T-helper 17 cell (primary cell): Measurements from ENCODE around the gene MCF2L2. TPM values are rescaled to one million over a fixed set of nuclear protein-coding genes. Genes with fewer than 3 reads are reported as not detected.

Source experiments
- ATAC-seq: fragments of 150-1000 bp; cut with Tn5 transposase; 2 replicates; pipeline ENCODE4 v1.10.0; 2021; ENCODE audit warnings: mild to moderate bottlenecking, moderate library complexity
- DNase-seq, 3 donors: peaks; one replicate each; pipeline versions ENCODE4 v3.0.0 to v3.0.0-alpha.2; 2020 to 2021
- H3K9me3 ChIP-seq: one replicate; pipeline ENCODE4 v1.7.0; 2013; ENCODE audit warnings: low read length, mild to moderate bottlenecking; ENCODE audit not compliant: control insufficient read depth, poor library complexity, severe bottlenecking
- H3K27ac Mint-ChIP-seq: one replicate; pipeline ENCODE4 v1.8.0; 2022; ENCODE audit warnings: mild to moderate bottlenecking, moderate library complexity, mixed read lengths
- H3K27me3 Mint-ChIP-seq: one replicate; pipeline ENCODE4 v1.8.0; 2022; ENCODE audit warnings: mixed read lengths
- H3K36me3 Mint-ChIP-seq: one replicate; pipeline ENCODE4 v1.8.0; 2022; ENCODE audit warnings: low read depth, mixed read lengths
- H3K4me1 Mint-ChIP-seq: one replicate; pipeline ENCODE4 v1.8.0; 2022; ENCODE audit warnings: mild to moderate bottlenecking, mixed read lengths
- H3K4me3 Mint-ChIP-seq: one replicate; pipeline ENCODE4 v1.8.0; 2022; ENCODE audit warnings: mild to moderate bottlenecking, moderate library complexity, mixed read lengths
- total RNA-seq, 4 donors: library from RNA in 2 of 4; stranded (reverse) in 2 of 4; gene quantifications; one replicate each; pipeline ENCODE4 v1.2.3 and lab custom pipeline; 2022 to 2026

MCF2L2 gene
- total RNA-seq, 2 donors from 2014 or later: 25.7 to 27.2 TPM

DNA sequence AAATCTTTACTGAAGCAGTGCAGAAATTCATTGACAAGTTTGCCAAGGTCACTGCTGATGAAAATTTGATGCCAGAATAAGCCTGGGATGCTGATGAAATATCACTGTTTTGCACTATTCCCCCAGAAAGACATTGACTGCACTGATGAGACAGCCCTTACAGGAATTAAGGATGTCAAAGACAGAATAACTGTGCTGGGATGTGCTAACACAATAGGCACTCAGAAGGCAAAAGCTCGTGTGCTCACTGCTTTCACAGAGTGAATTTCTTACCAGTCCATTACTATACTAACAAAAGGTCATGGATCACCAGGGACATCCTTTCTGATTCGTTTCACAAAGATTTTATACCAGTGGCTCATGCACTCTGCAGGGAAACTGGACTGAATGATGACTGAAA is 69.4 kb downstream of the MCF2L2 start:
- no peak for ATAC-seq
- H3K27me3 Mint-ChIP-seq: no peaks in the 10 kb centered on the region

DNA sequence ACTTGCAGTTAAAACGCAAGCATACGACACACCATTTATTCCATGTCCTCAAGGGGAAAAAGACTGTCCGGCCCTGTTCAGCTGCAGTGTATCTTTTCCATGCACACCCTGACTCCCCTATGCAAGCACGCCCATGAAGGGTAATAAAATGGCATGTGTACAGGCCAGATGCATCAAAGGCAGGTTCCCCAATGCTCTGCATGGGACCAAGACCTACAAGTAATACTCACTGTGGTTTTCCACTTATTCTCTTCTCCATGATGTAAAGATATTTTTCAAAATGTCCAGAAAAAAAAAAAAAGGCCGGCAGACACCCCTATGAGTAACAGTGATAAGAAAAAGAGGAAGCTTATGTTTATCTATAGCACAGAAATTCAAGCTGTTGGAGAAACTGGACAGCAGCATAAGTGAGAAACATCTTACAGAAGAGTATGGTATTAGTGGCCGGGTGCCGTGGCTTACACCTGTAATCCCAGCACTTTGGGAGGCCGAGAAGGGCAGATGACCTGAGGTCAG is 70.8 kb downstream of the MCF2L2 start:
- no peak overlapping the region for H3K4me3 Mint-ChIP-seq
- DNase-seq (no peak), ATAC-seq (no peak)
- H3K36me3 Mint-ChIP-seq: peaks cover 14% of the 10 kb centered on the region
- H3K4me1 Mint-ChIP-seq: peaks cover 9% of the 10 kb centered on the region
- no peaks in the 10 kb centered on the region for H3K27me3 Mint-ChIP-seq
- no peak overlapping the region for H3K27ac Mint-ChIP-seq
- no peaks in the 10 kb centered on the region for H3K9me3 ChIP-seq

More for the DNA sequence above, 69.4 kb downstream of the MCF2L2 start:
- no peaks in the 10 kb centered on the region for H3K9me3 ChIP-seq
- DNase-seq: no peak
- Mint-ChIP-seq H3K27ac (no peak overlapping the region), H3K4me3 (no peak overlapping the region), H3K36me3 (peaks cover 14% of the 10 kb centered on the region), H3K4me1 (peaks cover 12% of the 10 kb centered on the region)

DNA sequence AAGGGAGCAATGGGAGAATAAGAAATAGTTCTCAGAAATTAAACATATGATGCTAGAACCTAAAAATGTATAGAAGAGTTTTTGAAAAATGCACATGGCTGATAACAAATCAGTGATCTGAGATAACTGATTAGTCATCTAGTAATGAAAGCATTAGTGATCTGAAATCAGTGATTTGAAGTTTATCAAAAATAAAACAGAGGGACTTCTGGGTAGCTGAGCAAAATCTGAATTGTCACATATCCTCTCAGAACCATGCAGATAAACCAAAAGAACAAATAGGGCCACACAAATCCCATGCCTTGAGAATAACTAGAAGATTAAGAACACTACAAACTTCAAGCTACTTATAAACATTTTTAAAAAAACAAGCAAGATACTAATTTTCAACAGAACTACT is 71.5 kb downstream of the MCF2L2 start:
- no peaks in the 10 kb centered on the region for H3K9me3 ChIP-seq
- H3K27me3 Mint-ChIP-seq: no peaks in the 10 kb centered on the region
- ATAC-seq: no peak
- peaks cover 10% of the 10 kb centered on the region for H3K36me3 Mint-ChIP-seq
- no peak overlapping the region for H3K27ac Mint-ChIP-seq
- no peak for DNase-seq
- H3K4me3 Mint-ChIP-seq: no peak overlapping the region
- peaks cover 10% of the 10 kb centered on the region for H3K4me1 Mint-ChIP-seq

DNA sequence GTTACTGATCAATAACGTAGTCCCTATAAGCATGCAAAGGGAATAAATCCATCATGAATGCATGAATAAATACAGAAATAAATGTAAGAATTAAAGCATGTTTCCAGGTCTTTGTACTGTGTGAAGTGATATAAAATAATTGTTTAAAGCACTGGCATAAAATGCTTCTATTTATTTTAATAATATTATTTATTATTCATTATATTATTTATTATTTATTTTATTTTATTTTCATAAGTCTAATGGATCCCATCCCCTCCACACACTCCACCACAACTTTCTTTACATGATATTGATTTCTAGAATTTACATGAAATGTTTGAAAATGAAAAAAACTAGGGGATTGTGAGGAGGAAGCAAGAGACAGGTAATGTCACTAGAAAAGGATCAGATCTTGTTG is 73.5 kb downstream of the MCF2L2 start:
- Mint-ChIP-seq H3K4me3 (no peak overlapping the region), H3K27me3 (no peaks in the 10 kb centered on the region), H3K4me1 (peaks cover 12% of the 10 kb centered on the region), H3K27ac (no peak overlapping the region), H3K36me3 (peaks cover 10% of the 10 kb centered on the region)
- H3K9me3 ChIP-seq: no peaks in the 10 kb centered on the region
- ATAC-seq (no peak), DNase-seq (no peak)

DNA sequence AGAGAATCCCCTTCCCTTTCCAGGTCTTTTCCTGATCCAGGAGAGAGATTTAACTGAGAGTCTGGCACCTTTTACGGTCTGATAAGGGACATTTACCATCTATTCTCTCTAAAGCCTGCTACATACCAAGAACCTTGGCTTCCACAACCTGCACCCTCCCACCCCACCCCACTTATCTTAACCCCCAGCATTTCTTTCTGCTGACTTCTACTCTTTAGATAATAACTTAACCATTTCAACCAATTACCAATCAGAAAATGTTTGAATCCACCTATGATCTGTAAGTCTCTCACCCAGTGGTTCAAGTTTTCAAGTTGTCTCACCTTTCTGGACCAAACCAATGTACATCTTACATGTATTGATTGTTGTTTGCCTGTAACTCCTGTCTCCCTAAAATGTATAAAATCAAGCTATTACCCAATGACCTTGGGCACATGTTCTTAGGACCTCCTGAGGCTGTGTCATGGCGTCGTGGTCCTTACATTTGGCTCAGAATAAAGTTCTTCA is 74.0 kb downstream of the MCF2L2 start:
- no peaks in the 10 kb centered on the region for H3K9me3 ChIP-seq
- ATAC-seq: no peak
- Mint-ChIP-seq H3K27me3 (no peaks in the 10 kb centered on the region), H3K36me3 (peaks cover 10% of the 10 kb centered on the region), H3K4me3 (no peak overlapping the region), H3K4me1 (peaks cover 16% of the 10 kb centered on the region), H3K27ac (no peak overlapping the region)
- no peak for DNase-seq

DNA sequence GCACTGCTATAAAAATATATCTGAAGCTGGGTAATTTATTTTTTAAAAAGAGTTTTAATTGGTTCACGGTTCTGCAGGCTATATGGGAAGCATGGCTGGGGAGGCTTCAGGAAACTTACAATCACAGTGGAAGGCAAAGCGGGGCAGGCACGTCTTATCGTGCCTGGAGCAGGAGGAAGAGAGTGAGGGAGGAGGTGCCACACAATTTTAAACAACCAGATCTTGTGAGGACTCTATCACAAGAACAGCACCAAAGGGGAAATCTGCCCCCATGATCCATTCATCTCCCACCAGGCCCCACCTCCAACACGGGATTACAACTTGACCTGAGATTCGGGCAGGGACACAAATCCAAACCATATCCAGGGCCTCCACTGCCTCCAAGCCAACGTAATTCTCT is 75.0 kb downstream of the MCF2L2 start:
- H3K9me3 ChIP-seq: no peaks in the 10 kb centered on the region
- Mint-ChIP-seq H3K4me1 (peaks cover 21% of the 10 kb centered on the region), H3K4me3 (no peak overlapping the region), H3K27ac (no peak overlapping the region), H3K27me3 (no peaks in the 10 kb centered on the region), H3K36me3 (peaks cover 13% of the 10 kb centered on the region)
- DNase-seq (no peak), ATAC-seq (no peak)

DNA sequence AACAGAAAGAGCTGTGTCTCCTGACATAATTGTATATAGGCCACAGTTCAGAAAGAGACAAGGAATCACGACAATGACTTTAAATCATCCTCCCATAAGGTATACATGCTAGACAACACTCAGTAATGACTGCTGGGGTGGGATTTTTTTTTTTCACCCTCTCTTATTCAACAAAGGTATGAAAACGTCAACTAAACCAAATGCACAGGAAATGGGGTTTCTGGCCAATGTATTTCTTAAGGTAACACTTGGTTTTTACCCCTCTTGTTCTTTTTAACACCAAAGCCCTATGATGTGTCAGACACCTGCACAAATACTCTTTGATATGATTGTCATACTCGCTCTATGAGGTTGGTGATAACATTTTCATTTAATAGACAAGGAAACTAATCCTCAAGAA is 78.3 kb downstream of the MCF2L2 start:
- H3K9me3 ChIP-seq: no peaks in the 10 kb centered on the region
- Mint-ChIP-seq H3K27ac (peak overlapping the region; percentile 77), H3K4me1 (peaks cover 21% of the 10 kb centered on the region), H3K36me3 (peaks cover 8% of the 10 kb centered on the region), H3K27me3 (no peaks in the 10 kb centered on the region), H3K4me3 (peak overlapping the region; percentile 46)
- peak; percentile 73 for ATAC-seq
- no peak for DNase-seq

DNA sequence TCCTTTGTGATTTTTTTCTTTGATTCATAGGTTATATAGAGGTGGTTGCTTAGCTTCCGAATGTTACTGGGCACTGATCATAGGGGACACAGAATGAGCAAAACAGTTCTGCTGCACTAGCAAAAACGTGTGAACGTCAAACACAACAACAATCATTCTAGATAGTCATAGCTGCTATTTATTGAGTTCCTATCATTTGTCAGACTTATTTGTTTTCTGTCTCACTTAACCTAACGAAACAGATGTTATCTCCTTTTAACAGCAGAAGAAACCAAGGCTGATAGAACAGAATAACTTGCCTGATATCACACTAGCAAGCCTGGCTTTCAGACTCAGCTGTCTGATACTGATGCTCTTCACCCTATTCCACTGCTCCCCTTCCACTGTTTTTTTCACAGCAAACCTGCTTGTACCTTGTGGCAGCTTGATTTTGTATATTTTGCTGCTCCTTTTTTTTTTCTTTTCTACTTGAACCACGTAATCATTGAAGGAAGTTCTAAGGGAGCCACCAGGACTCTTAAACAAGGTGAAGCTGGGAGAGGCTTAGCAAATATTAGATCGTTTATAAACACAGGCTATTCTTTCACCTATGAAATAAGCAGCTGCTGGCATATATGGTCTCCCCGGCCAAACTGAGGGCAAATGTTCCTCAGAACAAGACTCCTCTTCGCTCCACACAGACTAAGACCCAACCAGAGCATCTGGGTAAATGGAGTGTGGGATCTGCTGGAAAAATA is 78.8 kb downstream of the MCF2L2 start:
- ATAC-seq (peak; percentile 79), DNase-seq (no peak)
- no peaks in the 10 kb centered on the region for H3K9me3 ChIP-seq
- Mint-ChIP-seq H3K27me3 (no peaks in the 10 kb centered on the region), H3K27ac (peak overlapping the region; percentile 77), H3K36me3 (peaks cover 7% of the 10 kb centered on the region), H3K4me3 (peak overlapping the region; percentile 46), H3K4me1 (peaks cover 20% of the 10 kb centered on the region)

DNA sequence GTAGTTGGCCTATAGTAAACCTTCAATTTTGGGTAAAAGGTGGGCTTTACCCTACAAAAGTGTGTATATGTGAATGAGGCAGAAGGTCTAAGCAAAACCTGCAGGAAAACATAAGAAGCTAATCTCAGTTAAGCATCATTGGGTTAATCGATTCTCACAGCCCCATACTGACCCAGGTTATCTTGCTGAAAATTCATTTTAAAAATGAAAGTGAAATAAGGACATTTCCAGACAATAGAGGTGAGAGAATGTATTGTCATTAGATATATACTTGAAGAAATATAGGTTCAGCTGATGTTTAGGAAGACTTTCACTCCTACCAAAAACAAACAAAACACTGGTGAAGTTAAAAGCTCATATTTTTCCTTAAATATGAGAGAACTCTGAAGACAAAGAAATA is 85.6 kb downstream of the MCF2L2 start:
- Mint-ChIP-seq H3K4me3 (peak overlapping the region; percentile 8), H3K27ac (peak overlapping the region; percentile 6), H3K36me3 (peaks cover 7% of the 10 kb centered on the region), H3K27me3 (no peaks in the 10 kb centered on the region), H3K4me1 (peaks cover 6% of the 10 kb centered on the region)
- ATAC-seq (no peak), DNase-seq (no peak)
- no peaks in the 10 kb centered on the region for H3K9me3 ChIP-seq

DNA sequence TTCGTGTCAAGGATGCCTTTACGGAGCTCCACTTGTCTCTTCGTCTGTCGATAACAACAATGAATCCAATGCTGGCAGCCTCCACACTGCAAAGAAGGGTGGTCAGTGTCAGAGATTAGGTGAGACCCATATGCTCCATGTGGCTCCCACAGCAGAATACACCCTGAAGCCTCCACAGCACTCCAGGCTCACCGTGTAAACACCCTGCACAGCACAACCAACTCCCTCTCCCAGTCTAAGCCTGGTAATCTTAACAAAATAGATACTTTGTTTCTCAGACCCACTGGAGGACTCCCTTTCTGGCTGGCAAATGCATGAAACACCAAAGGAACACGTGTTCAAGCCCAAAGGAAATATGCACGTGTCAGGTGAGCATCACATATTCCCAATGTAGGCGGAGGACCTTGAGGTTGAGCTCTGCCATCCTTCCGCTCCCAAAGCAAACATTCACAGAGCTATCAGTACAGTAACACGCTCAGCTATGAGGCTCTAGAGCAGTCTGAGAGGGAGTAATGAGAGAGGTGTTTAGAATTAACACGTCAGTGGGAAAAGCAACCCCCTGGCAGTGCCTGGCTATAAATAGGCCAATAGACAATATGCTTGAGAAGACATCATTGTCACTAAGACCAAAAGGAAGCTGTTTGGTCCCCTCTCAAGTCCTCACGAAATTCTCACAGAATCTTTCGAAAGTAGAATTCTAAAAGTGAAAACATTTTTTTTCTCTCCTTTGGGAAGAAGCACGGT is 86.7 kb downstream of the MCF2L2 start:
- ATAC-seq (no peak), DNase-seq (no peak)
- H3K27ac Mint-ChIP-seq: no peak overlapping the region
- peaks cover 7% of the 10 kb centered on the region for H3K36me3 Mint-ChIP-seq
- peaks cover 6% of the 10 kb centered on the region for H3K4me1 Mint-ChIP-seq
- H3K27me3 Mint-ChIP-seq: no peaks in the 10 kb centered on the region
- H3K4me3 Mint-ChIP-seq: no peak overlapping the region
- no peaks in the 10 kb centered on the region for H3K9me3 ChIP-seq

DNA sequence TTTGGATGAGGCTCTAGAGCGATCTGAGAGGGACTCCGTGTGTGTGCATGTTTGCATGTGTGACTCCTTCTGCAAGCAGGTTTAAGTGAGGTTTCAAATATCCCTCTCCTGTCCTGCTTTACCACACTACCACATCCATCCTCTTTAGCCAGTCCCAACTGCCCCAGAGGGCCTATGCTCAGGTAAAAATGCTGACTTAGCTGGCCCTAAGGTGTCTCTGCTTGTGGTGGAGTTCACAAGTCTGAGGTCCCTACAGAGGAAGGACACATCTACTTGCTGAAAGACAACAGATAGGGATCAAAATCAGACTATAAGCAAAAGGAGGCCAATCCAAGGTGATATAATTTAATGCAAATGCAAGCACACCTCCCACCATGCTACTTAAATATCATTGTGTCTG is 88.2 kb downstream of the MCF2L2 start:
- ATAC-seq: no peak
- no peaks in the 10 kb centered on the region for H3K9me3 ChIP-seq
- Mint-ChIP-seq H3K4me3 (no peak overlapping the region), H3K4me1 (peaks cover 6% of the 10 kb centered on the region), H3K27ac (no peak overlapping the region), H3K36me3 (peaks cover 5% of the 10 kb centered on the region), H3K27me3 (no peaks in the 10 kb centered on the region)
- no peak for DNase-seq

DNA sequence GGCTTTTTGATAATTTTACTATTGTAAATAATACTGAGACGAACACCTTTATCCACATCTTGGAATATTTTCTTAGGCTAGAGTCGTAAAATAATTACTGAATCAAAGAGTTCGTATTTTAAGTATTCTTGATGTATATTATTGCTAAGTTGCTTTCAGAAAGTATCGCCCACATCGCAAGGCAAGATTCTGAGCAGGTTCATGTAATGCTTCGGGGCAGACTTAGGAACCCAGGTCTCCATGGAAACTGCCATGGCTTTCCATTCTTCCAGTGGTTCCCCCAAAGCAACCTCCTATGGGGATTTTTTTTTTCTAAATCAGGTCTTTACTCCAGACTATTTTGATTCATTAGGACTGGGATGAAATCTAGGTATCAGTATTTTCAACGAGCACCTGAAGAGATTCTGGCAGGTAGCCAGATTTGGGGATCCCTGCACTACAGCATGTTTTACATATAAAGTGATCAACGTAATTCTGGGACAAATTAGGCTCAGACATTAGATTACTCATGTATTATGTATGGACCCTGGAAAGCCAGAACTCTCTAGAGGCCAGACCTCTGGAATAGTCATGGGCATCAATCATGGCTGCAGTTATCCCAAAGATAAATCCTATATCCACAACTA is 88.8 kb downstream of the MCF2L2 start:
- no peak overlapping the region for H3K4me3 Mint-ChIP-seq
- no peaks in the 10 kb centered on the region for H3K27me3 Mint-ChIP-seq
- ATAC-seq (no peak), DNase-seq (no peak)
- peaks cover 5% of the 10 kb centered on the region for H3K36me3 Mint-ChIP-seq
- no peaks in the 10 kb centered on the region for H3K9me3 ChIP-seq
- no peak overlapping the region for H3K27ac Mint-ChIP-seq
- peaks cover 6% of the 10 kb centered on the region for H3K4me1 Mint-ChIP-seq

DNA sequence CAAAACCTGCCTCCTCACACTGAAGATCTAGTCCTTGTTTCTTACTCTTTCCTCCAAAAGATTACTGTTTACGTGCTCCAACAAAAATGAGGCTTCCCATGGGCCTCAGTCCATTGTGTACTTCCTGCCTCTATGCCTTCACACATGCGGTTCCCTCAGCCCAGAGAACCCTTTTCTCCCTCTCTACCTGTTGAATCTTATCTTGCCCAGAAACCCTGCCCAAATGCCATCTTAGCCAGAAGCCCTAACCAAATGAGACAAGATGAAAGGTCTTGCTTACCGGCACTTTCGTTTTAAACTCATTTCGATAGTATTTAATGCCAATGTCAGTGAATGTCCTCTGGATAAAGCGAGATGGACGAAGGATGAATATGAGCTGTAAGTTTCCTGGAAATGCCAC is 89.9 kb downstream of the MCF2L2 start:
- Mint-ChIP-seq H3K4me1 (peaks cover 10% of the 10 kb centered on the region), H3K27ac (no peak overlapping the region), H3K36me3 (peaks cover 9% of the 10 kb centered on the region), H3K4me3 (no peak overlapping the region), H3K27me3 (no peaks in the 10 kb centered on the region)
- ATAC-seq: no peak
- no peaks in the 10 kb centered on the region for H3K9me3 ChIP-seq
- DNase-seq: no peak
